Thoracic aorta (tissue), 2 donors: Measurements from ENCODE around the gene LRRC8E. TPM values are rescaled to one million over a fixed set of nuclear protein-coding genes. Genes with fewer than 3 reads are reported as not detected.

ENCODE experiments used
- ATAC-seq: fragments of 150-250 bp; one replicate; pipeline ENCODE4 v1.8.0; 2017; ENCODE audit warnings: low read depth; ENCODE audit not compliant: insufficient number of reproducible peaks, low FRiP score
- DNase-seq: peaks from one replicate; pipeline ENCODE4 v3.0.0-alpha.2; 2020; ENCODE audit warnings: low spot score
- H3K27ac ChIP-seq, 2 donors: fragments of 200-600 bp; sonication (generic); 1 replicate in 1 of 2; 2 replicates in 1 of 2; pipeline ENCODE4 v1.5.1; 2016; ENCODE audit warnings: mild to moderate bottlenecking in 2 of 2, moderate library complexity in 2 of 2
- H3K27me3 ChIP-seq: fragments of 200-600 bp; sonication (generic); replicated peaks from 2 replicates; pipeline ENCODE4 v1.6.0; 2016; ENCODE audit warnings: mild to moderate bottlenecking; ENCODE audit not compliant: insufficient read depth
- H3K36me3 ChIP-seq: fragments of 200-600 bp; sonication (generic); one replicate; pipeline ENCODE4 v1.5.1; 2016
- H3K4me1 ChIP-seq, 2 donors: fragments of 200-600 bp; sonication (generic); 1 replicate in 1 of 2; 2 replicates in 1 of 2; pipeline versions ENCODE4 v1.5.1 to v1.6.0; 2016; ENCODE audit warnings: low read depth in 2 of 2, mild to moderate bottlenecking in 1 of 2; ENCODE audit not compliant: control insufficient read depth in 1 of 2
- H3K4me3 ChIP-seq: fragments of 200-600 bp; sonication (generic); 2 replicates; pipeline ENCODE4 v1.5.1; 2016; ENCODE audit warnings: mild to moderate bottlenecking
- H3K9me3 ChIP-seq: fragments of 200-600 bp; sonication (generic); 2 replicates; pipeline ENCODE4 v1.5.1; 2016
- CTCF ChIP-seq: fragments of 200-600 bp; sonication (generic); IDR thresholded peaks from one replicate; pipeline ENCODE4 v1.5.1; 2019; ENCODE audit warnings: antibody characterized with exemption
- total RNA-seq, 2 donors: library from RNA; depleted of rRNA; stranded (reverse); fragments of >200 nt; gene quantifications; one replicate each; pipeline versions ENCODE4 v1.1.0 to v1.2.3, GENCODE V29; 2016

LRRC8E gene
- total RNA-seq, 2 donors from 2014 or later = 0.14 TPM; not detected in 1

GRCh38 chr19:7923295-7924191 is 35.2 kb downstream of the LRRC8E start:
- ATAC-seq (no peak), DNase-seq (no peak)
- H3K4me3 ChIP-seq = no peak overlapping the region
- no peaks in the 10 kb centered on the region for H3K9me3 ChIP-seq
- H3K36me3 ChIP-seq = peaks cover 14% of the 10 kb centered on the region
- no peak overlapping the region for H3K27ac ChIP-seq
- no peaks in the 10 kb centered on the region for H3K27me3 ChIP-seq
- TF ChIP-seq CTCF = no peak
- H3K4me1 ChIP-seq = peaks cover 35 to 61% of the 10 kb centered on the region in 2 donors

GRCh38 chr19:7924241-7924640 is 35.9 kb downstream of the LRRC8E start:
- no peak for TF ChIP-seq CTCF
- Histone ChIP-seq H3K36me3 (peaks cover 14% of the 10 kb centered on the region), H3K4me3 (no peak overlapping the region), H3K27ac (no peak overlapping the region), H3K4me1 (peaks cover 38 to 60% of the 10 kb centered on the region in 2 donors), H3K27me3 (no peaks in the 10 kb centered on the region), H3K9me3 (no peaks in the 10 kb centered on the region)
- ATAC-seq = no peak
- DNase-seq = no peak

- Histone ChIP-seq H3K36me3 (peaks cover 14% of the 10 kb centered on the region), H3K27me3 (no peaks in the 10 kb centered on the region), H3K4me1 (peaks cover 42 to 60% of the 10 kb centered on the region in 2 donors), H3K27ac (no peak overlapping the region), H3K4me3 (peak overlapping the region; percentile 64), H3K9me3 (no peaks in the 10 kb centered on the region)
- TF ChIP-seq CTCF = no peak
- ATAC-seq = no peak
- no peak for DNase-seq
Observed at GRCh38 chr19:7924651-7925170, 36.4 kb downstream of the LRRC8E start.

- peak overlapping the region; percentile 64 for H3K4me3 ChIP-seq
- DNase-seq (no peak), ATAC-seq (no peak)
- peaks cover 46 to 63% of the 10 kb centered on the region in 2 donors for H3K4me1 ChIP-seq
- TF ChIP-seq CTCF = peak; percentile 74
- H3K9me3 ChIP-seq = no peaks in the 10 kb centered on the region
- no peaks in the 10 kb centered on the region for H3K27me3 ChIP-seq
- peaks cover 14% of the 10 kb centered on the region for H3K36me3 ChIP-seq
- H3K27ac ChIP-seq = no peak overlapping the region
Observed at GRCh38 chr19:7925171-7925851, 37.0 kb downstream of the LRRC8E start.
